GM18526 (cell line): ENCODE measurements around the gene RPH3AL.

ENCODE experiments used
- POLR2A ChIP-seq: IDR thresholded peaks from 3 replicates; pipeline ENCODE4 v1.6.1; 2011; ENCODE audit not compliant: insufficient read length; ENCODE audit errors: extremely low read depth

Gene RPH3AL

GRCh38 chr17:279776-280175 is 72.8 kb downstream of the RPH3AL start:
- TF ChIP-seq POLR2A: no peak

- TF ChIP-seq POLR2A: no peak
Observed at GRCh38 chr17:279331-279730, 73.3 kb downstream of the RPH3AL start.

- TF ChIP-seq POLR2A: no peak
Observed at GRCh38 chr17:278676-279059, 73.9 kb downstream of the RPH3AL start.

- TF ChIP-seq POLR2A: no peak
Observed at GRCh38 chr17:278055-278675, 74.4 kb downstream of the RPH3AL start.

- no peak for TF ChIP-seq POLR2A
Observed at GRCh38 chr17:274902-275301, 77.7 kb downstream of the RPH3AL start.

- no peak for TF ChIP-seq POLR2A
Observed at GRCh38 chr17:273981-274832, 78.4 kb downstream of the RPH3AL start.

- TF ChIP-seq POLR2A: no peak
Observed at GRCh38 chr17:269616-270514, 82.7 kb downstream of the RPH3AL start.

DNA sequence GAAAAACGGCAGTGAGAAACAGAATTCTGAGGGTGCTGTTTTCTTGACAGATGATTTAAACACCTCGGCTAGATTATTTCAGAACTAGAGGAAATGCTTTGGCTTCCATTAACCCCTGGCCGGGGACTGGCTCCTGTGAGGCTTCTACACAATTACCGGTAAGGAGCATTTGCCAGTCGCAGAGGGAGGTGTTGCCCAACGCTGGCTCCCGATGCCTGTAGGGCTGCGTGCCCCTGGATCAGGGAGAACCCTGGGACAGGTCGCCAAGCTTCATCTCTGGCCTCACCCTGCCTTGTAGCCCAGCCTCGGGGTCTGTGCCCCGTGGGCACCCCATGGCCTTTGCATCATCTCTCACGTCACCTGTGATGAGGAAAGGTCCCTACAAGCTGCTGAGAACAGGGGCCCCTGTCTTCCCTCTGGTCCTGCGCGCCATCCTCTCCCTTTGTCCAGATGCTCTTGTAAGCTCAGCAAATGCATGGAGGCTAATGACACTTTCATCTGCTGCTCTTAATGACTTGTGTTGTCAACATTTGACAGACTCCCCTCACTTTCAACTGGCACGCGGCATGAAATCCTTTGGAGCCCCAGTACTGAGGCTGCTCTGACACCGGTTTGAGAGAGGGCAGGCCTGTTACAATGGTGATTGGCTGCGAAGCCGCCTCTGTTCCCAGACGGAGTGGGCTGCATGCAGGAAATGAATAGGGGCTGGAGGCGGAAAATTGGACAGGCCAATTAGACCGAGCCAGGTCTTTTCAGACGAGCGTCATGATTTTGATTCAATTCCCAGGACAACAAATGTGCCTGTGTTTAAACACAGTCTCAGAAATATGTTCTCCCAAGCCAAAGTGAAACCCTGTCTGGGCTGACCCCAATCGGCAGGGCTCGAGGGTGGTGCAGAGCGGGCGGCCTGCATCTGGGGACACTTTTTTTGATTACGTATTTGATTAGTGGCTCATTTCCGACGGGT is 85.6 kb downstream of the RPH3AL start:
- TF ChIP-seq POLR2A: no peak

- no peak for TF ChIP-seq POLR2A
Observed at GRCh38 chr17:266219-266618, 86.4 kb downstream of the RPH3AL start.

GRCh38 chr17:265718-266117 is 86.9 kb downstream of the RPH3AL start:
- TF ChIP-seq POLR2A: no peak

- no peak for TF ChIP-seq POLR2A
Observed at GRCh38 chr17:263773-264172, 88.8 kb downstream of the RPH3AL start.

DNA sequence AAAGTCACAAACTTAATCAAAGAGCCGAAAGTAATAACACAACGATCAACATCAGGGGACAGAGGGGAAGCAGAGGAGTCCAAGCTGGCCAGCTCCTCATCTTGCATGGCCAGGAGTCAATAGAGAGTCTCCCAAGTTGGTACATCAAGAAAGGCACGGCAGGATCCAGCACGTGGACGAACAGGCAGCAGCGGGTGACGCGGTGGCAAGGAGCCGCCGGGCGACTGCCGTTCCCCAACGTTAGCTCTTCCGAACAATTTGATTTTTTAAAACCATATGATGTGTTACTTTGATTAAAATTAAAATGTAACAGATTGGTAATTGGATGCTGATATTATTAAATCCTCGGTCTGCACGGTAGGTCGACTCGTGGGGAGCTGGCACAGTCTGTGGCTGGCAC is 89.3 kb downstream of the RPH3AL start:
- no peak for TF ChIP-seq POLR2A

DNA sequence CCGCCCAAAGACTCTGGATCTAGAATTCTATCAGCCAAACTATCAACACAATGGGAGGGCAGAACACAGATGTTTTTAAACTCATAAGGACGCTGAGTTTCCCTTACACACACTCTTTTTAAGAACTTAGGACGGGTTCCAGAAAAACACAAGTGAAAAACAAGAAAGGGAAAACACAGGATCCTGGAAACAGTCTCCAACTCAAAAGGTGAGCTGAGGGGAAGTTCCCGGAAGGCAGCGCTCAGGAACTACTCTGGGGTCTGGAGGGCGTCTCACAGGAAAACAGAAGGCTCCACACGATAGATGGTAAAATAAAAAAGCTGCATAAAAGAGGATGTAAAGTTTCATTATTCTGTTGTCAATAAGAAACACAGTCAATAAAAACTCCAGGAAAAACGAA is 91.0 kb downstream of the RPH3AL start:
- TF ChIP-seq POLR2A: no peak

- TF ChIP-seq POLR2A: no peak
Observed at GRCh38 chr17:260944-261343, 91.7 kb downstream of the RPH3AL start.
